ENCODE results near the gene XXYLT1.
"Not testable (repeated sequence)": the region's sequence is repeated elsewhere in the genome, so short reads cannot be mapped to it uniquely, and the experiment has no call there.

XXYLT1 gene

DNA sequence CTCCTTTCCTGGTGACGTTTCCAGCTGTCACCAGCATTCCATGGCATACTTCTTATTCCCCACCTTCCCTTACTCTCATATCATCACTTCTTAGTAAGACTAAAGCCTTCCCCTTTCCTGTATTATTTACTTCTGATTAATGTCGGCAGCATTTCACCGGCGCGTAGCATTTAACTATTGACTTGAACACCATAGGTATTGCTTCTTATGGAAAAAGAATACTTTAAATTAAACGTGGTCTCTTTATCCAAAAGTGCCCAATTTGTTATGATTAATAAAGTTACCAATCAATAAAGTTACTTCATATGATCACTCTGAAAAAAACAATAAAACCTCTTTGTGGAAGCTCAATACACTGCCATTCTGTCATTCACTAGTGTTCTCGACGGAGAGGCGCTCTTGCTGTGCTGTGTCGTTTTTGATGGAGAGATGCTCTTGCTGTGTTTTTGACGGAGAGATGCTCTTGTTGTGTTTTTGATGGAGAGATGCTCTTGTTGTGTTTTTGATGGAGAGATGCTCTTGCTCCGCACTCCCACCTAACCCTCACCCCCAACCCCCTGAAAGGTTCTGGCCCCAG, 165.0 kb downstream of the XXYLT1 start:
- no peak for DNase-seq

DNA sequence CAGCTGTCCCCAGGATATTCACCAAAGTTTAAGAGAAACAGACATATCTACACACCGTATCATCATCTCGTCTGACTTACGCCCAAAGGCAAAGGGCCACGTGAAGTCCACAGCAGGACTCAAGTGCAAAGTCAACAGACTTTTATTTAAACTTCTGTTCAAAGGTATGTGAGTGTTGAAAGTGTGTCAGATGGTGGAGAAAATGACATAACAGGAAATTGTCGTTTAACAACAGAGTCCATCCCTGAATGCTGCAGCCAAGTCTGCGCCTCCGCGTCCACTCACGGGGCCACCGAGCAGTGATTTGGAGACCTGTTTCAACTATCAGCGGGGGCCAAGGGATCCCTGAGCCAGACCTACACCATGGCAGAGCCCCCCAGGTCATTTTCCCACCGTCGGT, 165.6 kb downstream of the XXYLT1 start:
- no peak for DNase-seq

DNA sequence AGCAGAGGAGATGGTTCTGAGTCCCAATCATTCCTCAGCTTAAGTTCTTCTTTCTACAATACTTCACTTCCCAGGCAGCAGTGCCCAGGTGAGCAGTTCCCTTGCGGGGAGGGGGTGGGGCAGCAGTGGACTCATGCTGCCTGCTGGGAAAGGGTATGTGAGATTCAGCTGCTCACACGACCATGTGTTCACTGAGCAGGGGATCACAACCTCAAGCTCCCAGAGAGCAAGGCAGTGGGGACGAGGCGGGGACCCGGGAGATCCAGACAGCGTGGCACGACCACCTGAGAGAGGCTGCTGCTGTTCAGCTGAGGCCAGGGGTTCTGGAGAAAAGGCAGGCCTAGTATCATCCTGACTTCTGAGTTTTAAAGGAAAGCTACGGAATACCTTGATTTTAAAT, 166.6 kb downstream of the XXYLT1 start:
- DNase-seq = no peak

DNA sequence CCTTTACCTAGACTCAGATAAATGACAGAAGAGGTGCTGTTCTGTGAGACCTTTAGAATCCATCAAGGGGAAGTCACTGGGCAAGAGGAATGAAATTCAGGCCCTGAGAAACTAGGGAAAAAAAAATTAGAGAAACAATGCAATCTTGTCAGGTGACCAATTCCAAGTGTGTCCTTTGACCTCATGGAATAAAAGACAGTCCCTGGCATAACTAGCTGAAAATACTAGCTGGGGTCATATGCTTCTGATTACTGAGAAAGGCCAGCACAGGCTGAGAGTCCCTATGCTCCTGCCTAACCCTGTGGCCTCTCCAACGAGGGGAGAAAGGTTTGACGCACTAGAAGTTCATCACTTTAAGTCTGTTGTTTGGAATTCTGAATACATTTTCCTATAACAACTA, 167.3 kb downstream of the XXYLT1 start:
- no peak for DNase-seq

DNA sequence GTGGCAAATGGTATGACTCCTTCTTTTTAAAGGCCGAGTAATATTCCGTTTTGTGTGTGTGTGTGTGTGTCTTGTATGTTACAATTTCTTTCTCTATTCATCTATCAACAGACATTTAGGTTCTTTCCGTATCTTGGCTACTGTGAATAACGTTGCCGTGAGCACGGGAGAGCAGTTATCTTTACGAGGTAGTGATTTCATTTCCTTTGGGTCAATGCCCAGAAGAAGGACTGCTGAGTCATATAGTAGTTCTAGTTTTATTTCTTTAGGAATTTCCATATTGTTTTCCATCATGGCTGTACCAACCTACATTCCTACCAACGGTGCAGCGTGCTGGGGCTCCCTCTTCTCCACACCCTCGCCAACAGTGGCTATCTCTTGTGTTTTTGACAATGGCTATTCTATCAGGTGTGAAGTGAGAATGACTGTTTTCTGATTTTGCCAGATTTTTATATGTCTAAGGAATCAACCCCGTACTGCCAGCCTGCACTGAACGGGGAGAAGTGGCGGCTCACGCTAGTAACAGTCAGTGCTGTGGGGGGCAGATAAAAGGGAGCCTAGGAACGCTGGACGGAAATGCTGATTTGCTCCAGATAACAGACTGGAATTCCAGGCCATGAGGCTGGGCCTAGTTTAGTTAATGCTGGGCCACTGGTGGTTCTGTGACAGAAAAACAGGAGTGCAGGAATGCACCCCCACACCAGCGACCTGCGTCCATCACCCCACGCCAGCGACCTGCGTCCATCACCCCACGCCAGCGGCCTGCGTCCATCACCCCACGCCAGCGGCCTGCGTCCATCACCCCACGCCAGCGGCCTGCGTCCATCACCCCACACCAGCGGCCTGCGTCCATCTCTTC, 168.1 kb downstream of the XXYLT1 start:
- DNase-seq = peak; percentile 27

DNA sequence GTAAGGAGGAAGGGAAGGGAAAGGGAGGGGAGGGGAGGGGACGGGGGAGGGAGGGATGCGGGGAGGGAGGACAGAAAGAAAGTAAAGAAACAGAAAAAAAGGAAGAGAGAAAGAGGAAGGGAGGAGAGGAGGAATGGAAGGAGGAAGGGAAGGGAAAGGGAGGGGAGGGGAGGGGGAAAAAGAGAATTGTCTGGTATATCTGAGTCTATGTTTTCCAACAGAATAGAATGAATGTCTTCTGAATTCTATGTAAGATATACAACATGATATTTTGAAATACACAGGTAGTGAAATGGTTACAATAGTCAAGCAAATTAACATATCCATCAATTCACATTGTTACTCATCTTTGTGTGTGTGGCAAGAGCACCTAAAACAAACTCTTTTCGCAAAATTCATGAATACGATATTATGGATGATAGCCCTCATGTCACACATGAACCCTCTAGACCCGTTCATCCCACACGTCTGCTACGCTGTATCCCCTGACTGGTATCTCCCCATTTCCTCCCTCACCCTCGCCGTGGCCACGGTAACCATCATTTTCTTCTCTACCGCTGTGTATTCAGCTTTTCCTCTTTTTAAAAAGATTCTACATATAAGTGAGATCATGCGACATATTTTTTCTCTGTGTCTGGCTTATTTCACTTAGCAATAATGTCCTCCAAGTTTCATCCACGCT, 168.9 kb downstream of the XXYLT1 start:
- no peak for DNase-seq

DNA sequence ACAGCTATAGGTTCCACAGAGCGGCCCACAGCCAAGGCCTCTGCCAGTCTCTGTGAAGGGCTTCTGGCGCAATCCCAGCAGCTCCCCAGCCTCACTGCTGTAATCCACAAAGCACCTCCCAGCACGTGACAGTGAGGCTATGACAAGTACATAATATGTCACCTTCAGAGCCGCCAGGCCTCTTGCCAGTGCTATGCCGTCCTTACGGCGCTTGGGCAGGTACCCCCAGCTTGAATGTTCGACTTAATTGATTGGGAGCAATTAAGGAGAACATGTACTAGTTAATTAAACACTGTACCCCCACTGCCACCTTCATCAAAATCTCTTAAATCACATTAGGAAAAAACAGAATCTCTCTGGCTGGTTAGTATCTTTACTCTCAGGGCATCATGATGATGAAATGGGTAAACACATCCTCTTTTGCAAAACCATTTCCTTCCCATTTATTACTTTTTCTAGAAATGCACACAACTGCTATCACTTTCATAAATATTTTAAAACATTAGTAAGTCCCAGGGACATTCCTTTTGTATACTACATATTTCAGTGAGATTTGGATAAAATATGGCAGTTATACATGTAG, 169.9 kb downstream of the XXYLT1 start:
- DNase-seq = no peak

DNA sequence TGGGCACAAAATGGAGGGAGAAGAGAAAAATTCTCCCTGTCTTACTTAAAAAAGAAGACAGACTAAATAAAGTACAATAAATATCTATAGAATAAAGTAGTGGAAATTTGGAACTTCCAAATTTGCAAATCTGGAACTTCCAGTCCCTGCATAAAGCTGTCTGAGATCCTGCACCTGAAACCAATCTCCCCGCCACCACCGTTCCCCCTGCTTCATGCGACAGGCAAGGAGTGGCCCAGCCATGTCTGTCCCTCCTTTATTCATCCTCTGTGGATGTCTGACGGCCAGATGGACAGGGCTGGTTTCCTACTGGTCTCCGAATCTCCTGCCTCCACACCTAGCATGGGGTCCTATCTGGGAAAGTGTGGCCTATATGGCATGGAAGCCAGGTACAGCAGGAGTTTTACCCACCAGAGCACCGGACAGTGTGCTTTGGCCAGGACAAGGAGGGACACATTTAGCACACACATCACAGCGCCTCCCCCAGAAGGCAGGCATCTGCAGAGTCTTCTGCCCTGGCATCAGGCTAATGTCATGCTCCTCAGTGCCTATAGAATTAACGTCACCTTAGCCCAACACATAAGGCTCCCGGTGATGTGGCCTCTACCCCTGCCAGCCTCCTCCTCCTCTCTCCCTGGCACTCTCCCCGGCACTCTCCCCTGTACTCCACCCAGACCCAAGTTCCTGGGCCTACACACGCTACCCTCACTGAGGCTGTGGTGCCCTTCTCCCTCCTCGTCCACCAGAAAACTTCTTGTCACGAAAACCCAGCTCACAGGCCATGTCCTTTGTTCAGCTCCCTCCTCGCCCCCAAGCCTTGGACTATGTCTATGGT, 170.8 kb downstream of the XXYLT1 start:
- DNase-seq = no peak

DNA sequence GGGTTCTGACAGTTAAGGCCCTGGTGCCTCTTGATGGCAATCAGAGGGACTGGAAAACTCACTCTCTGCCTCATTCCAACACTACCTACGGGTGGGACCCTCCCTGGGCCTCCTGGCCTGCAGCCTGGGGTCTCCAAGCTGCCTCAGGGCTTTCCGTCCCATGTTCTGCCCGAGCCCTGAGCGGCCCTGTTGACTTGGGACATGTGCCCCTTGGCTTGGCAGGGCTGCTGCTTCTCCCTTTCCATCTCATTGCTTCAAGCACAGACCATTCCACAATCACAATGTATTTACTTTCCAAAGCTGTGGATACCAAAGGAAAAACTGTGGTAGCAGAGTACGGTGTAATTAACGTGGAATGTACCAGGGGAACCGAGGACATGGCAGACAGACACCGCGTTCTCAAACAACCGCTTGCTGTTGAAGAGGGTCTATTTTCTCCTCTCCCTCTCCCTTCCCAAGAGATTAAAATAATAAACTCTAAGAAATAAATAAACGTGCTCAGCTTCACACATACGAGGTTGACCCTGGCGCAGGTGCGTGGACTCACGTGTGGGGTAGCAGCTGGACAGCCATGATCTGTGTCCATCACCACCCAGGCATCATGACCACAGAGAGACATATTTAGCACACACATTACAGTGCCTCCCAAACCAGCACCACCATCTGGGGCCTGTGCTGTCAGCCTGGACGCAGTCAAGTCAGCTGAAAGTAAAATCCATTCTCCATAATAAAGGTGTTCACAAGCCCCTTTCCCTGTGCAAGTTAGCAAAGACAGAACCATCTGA, 172.0 kb downstream of the XXYLT1 start:
- no peak for DNase-seq

DNA sequence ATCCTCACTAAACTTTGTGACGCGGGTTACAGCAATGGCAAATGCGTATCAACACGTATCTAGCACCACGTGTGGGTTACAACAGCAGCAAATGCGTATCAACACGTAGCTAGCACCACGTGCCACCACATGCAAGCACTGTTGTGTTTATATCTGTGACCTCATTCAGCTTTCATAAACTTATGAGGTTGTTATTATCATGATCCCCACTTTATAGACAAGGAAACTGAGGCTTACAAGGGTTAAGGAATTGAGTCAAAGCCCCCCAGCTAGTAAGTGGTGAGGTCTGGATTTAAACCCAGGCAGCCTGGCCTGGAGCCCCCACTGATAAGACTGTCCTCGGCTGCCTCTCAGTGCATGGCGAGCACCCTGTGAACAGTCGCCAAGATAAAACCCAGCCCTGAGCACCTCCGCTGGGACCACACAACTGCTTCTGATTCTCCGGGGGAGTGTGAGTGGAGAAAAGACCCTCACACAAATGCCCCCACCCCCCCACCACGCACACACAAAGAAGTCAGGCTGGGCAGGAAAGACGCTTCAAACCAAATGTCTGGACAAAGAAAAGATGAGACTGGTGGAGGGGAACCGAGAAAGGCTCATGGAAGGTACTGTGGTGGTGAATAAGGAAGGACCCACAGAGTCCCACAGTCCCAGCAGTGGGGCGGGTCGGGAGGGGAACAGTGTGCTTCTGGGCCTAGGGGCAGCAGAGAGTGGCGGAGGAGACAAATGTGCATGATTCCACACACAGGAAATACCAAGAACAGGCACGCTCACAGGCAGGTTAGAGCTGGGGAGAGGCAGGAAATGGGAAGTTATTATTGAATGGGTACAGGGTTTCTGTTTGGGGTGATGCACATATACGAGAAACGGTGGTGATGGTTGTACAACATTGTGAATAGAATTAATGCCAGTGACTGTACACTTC, 173.4 kb downstream of the XXYLT1 start:
- DNase-seq = no peak

DNA sequence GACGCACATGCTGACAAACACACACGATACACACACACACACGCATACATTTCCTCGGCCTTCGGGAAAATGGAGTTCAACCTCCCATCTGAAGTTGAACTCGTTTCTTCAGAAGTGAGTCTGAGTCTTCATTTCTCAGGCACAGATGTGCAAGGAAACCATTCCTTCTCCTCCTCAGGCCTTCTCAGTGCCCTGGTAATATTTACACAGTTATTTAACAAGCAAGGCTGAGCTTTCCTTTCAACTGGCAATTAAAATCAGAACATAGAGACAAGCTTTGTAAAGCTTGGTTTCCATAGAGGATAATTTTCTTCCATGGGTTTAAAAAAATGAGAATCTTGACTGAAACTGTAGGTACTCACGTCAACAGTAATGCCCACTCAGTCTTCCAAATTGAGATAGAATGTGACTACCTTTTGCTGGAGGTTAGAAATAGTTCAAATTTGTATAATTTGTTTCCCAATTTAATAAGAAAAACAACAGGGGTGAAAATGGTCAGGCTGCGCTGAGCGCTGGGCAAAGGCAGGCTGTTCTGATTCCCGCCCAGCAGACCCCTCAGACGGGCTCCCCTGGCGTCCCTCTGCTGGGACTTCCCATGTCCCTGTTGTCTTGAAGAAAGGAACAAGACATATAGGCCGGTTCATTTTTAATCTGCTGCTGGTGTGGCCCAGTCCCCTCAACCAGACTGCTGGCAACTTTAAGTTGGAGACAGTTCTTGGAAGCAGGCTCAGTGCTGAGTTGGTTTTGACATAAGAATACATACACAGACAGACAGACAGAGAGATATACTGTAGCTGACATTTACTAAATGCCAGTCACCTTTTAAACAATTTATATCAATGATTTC, 174.3 kb downstream of the XXYLT1 start:
- DNase-seq = no peak

DNA sequence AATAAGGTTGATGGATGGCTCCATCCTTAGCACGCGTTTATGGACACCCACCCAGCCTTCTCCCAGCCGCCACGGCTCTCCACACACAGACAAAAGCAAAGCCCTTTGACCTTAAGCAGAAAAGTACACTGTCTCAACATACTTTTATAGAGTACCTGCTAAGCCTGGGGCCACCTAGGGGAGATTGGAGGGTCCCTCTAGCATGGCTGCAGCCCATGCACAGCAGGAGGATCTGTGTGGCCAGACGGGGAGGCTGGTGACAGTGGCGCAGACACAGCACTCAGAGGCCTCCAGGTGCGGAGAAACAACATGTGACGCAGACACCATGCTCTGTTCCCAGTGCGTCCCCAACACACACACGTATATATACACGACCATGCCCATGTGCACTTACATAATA, 174.9 kb downstream of the XXYLT1 start:
- no peak for DNase-seq

DNA sequence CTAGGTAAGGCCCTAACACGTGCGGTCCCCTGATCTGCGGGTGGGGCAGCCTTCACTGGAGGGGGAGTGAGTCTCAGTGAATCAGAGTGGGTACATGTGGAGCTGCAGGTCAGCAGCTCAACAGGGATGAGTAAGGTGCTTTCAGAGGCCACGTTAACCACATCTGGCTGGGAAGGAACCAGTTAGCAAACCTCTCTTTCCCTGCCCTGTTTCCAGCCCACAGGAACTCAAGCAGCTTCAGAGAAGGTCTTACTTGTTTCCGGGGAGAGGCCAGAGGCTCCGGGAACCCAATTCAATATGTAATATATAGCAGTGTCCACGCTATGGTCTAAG, 175.3 kb downstream of the XXYLT1 start:
- DNase-seq = no peak

DNA sequence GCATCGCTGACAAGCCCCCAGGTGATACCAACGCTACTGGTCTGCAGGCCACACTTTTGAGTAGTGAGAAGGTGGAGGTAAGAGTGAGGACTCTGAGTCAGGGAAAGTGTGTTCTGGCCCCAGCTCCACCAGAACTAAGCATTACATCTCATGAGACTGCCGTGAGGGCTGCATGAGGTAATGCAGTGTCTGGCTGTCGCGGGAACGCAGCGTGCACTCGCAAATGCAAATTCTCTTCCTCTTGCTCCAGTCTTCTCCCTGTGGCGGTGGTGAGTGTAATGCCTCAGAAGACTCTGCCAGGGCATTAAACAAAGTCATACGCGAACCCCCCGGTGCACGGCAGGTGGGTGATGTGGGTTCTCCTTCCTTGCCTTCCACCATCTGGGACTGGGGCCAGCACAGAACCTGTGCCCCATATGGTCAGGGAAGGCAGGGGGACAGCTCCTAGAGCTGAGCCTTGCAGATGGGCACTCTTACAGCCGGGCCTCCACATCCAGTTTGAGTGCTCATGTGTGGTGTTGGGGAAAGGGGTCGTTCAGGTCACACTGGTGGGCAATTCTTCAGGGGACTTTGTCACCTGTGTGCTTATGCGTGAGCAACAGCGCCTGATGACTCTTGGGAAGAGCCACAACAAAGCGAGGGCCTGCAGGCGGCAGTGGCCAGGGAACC, 175.8 kb downstream of the XXYLT1 start:
- DNase-seq = no peak

DNA sequence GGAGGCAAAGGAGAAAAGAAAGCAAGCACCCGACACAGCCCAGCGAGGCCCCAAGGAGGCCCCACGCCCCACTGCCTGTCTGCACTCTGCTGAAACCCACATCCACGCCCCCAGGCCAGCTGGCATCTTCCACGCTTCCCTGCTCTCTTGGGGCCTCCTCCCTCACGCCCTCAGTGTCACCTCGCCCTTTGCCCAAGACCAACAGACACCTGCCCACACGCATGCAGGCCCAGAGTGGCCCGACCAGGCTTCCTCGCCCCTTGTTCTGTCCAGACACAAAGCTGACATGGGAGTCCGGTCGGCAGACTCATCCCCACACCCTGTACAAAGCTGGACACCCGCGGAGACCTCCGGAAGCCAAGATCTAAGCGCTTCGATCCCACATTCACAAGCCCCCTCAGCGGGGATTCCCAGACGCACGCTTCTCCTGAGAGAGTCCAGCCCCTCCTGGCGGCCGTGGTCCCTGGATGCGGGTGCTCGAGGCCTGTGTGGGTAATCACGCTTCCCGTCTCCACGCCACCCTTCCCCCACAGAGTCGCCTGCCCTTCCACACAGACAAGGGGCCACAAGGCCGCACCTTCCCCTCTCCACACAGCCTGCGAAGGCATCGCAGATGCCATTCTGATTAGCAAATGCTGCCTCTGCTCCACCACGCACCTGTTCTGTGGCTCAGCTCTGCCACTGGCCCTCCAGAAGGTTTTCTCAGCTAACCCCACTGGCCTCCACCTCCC, 176.6 kb downstream of the XXYLT1 start:
- DNase-seq = no peak

DNA sequence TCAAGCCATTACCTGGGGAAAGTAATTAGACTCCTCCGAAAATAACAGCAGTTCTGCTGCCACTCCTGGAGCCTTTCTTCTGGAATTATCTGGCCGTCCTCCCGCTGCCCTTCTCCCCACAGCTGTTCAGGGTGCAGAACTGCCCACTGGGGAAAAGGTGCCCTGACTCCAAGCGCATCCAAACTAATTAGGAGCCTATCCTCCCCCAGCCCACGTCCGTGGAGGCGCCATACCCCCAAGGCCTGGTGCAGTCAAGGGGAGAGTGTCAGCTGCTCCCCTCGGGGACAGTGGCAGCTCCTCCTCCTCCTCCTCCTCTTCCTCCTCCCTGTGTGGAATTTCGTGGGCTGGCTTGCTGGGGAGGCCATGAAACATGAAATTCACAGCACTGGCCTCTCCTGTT, 177.2 kb downstream of the XXYLT1 start:
- no peak for DNase-seq

DNA sequence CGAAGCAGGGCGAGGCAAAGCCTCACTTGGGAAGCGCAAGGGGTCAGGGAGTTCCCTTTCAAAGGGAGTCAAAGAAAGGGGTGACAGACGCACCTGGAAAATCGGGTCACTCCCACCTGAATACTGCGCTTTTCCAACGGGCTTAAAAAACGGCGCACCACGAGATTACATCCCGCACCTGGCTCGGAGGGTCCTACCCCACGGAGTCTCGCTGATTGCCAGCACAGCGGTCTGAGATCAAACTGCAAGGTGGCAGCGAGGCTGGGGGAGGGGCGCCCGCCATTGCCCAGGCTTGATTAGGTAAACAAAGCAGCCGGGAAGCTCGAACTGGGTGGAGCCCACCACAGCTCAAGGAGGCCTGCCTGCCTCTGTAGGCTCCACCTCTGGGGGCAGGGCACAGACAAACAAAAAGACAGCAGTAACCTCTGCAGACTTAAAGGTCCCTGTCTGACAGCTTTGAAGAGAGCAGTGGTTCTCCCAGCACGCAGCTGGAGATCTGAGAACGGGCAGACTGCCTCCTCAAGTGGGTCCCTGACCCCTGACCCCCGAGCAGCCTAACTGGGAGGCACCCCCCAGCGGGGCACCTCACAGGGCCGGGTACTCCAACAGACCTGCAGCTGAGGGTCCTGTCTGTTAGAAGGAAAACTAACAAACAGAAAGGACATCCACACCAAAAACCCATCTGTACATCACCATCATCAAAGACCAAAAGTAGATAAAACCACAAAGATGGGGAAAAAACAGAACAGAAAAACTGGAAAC, 182.9 kb downstream of the XXYLT1 start:
- not testable (repeated sequence) for DNase-seq

DNA sequence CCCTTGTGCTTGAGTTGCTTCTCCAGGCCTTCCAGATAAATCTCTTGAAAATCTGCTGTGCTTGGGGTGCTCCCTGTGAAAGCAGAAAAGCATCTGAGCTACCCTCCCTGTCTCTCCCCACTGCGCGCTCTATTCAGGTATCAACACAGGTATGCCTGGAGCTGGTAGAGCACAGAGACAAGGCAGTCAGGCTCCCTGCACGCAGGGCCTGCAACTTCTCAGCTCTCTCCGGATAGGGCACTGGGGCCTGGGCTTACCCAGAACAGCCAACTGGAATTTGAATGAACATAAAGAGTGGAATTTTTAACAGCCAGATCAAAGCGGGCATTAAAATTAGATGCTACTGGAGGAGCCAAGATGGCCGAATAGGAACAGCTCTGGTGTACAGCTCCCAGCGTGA, 183.6 kb downstream of the XXYLT1 start:
- peak; percentile 27 for DNase-seq
